Gastroesophageal sphincter (tissue), 3 donors: ENCODE results near the gene TLE3.

Experiments
- EP300 ChIP-seq: sonication (generic); formaldehyde crosslinking; IDR thresholded peaks from one replicate; pipeline ENCODE4 v1.6.1; 2017; ENCODE audit warnings: antibody characterized with exemption, mild to moderate bottlenecking
- POLR2AphosphoS5 ChIP-seq: sonication (generic); formaldehyde crosslinking; IDR thresholded peaks from one replicate; pipeline ENCODE4 v1.6.1; 2017; ENCODE audit warnings: antibody characterized with exemption
- TF ChIP-seq, protein P1 (sequence below), 4 experiments: fragments of 200-600 bp in 2 of 4; fragments of 450-650 bp in 2 of 4; sonication (generic) in 1 of 4; IDR thresholded peaks; one replicate each; pipeline ENCODE4 v1.5.1; 2017 to 2019; ENCODE audit warnings: antibody characterized with exemption in 4 of 4, mild to moderate bottlenecking in 2 of 4, moderate library complexity in 2 of 4

DNA sequence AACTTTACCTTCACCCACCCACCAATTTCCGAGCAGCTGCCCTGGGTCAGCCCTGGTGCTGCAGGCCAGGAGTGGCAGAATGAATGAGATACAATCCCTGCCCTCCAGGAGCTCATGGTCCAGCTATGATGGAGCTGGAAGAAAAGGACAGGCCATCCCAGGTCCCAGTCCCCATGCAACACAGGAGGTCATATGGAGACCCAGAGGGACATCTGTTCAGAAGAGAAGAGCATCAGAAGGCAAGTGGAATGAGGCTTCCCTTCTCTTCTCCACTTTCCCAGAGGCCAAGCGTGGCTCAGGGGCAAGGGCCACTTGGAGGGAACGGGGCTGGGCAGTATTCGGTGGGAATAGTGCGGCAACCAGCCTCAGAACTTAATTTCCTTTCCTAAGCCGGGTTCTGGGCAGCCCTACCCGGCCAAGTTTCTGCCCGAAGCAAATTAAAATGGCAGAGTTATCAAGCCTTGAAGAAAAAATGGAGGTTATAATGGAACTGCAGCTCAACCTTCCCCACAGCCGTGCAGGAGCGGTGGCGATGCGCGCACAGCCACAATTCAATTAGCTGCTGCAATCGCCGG lies 35.9 kb downstream of the TLE3 start:
- TF ChIP-seq, protein P1, sequence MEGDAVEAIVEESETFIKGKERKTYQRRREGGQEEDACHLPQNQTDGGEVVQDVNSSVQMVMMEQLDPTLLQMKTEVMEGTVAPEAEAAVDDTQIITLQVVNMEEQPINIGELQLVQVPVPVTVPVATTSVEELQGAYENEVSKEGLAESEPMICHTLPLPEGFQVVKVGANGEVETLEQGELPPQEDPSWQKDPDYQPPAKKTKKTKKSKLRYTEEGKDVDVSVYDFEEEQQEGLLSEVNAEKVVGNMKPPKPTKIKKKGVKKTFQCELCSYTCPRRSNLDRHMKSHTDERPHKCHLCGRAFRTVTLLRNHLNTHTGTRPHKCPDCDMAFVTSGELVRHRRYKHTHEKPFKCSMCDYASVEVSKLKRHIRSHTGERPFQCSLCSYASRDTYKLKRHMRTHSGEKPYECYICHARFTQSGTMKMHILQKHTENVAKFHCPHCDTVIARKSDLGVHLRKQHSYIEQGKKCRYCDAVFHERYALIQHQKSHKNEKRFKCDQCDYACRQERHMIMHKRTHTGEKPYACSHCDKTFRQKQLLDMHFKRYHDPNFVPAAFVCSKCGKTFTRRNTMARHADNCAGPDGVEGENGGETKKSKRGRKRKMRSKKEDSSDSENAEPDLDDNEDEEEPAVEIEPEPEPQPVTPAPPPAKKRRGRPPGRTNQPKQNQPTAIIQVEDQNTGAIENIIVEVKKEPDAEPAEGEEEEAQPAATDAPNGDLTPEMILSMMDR (IDR thresholded peaks at IDR 0.05) = no peak
- TF ChIP-seq EP300 (no peak), POLR2AphosphoS5 (no peak)
